ENCODE data around the gene MRPL48. TPM values are rescaled to one million over a fixed set of nuclear protein-coding genes. Genes with fewer than 3 reads are reported as not detected.

MRPL48 gene
- total and polyA plus RNA-seq, 2 of the 8 experiments (the other 6 are each of a cell fraction or from before 2014, with no cell fraction given): 34.9 to 59.9 TPM

DNA sequence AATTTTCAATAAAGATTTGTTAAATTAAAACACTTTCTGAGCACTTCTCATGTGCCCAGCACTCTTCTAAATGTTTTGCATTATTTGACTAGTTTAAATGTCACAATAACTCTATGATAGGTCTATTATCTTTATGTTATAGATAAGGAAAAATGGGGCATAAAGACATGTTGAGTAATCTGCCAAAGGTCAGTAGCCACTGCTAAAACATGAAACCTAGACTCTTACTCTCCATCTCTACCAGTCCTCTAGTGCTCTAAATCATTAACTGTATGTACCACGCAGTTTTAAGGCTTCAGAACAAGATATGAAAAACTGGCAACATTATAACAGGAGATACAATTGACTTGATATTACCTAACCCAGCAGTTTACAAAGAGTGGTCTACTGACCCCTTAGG is 33.7 kb upstream of the MRPL48 start (continued):
- TF ChIP-seq NANOG (IDR thresholded peaks at IDR 0.05; ENCODE audit: insufficient read depth, low read depth, low read length, poor library complexity, severe bottlenecking) (no peak), SAP30 (IDR thresholded peaks at IDR 0.05; ENCODE audit: insufficient read depth, insufficient replicate concordance, low read length) (no peak)
